22Rv1 (cell line): Measurements from ENCODE around the gene EYA2.

Experiments
- ZFX ChIP-seq: fragments of 450-650 bp; IDR thresholded peaks from 2 replicates; pipeline ENCODE4 v1.6.1; 2017; ENCODE audit warnings: antibody characterized with exemption, borderline replicate concordance
- TF ChIP-seq, protein P1 (sequence below): fragments of 450-650 bp; IDR thresholded peaks from 2 replicates; pipeline ENCODE4 v1.5.1; 2017; ENCODE audit warnings: mild to moderate bottlenecking

GRCh38 chr20:47125508-47125757 is 230.8 kb downstream of the EYA2 start:
- TF ChIP-seq, protein P1, sequence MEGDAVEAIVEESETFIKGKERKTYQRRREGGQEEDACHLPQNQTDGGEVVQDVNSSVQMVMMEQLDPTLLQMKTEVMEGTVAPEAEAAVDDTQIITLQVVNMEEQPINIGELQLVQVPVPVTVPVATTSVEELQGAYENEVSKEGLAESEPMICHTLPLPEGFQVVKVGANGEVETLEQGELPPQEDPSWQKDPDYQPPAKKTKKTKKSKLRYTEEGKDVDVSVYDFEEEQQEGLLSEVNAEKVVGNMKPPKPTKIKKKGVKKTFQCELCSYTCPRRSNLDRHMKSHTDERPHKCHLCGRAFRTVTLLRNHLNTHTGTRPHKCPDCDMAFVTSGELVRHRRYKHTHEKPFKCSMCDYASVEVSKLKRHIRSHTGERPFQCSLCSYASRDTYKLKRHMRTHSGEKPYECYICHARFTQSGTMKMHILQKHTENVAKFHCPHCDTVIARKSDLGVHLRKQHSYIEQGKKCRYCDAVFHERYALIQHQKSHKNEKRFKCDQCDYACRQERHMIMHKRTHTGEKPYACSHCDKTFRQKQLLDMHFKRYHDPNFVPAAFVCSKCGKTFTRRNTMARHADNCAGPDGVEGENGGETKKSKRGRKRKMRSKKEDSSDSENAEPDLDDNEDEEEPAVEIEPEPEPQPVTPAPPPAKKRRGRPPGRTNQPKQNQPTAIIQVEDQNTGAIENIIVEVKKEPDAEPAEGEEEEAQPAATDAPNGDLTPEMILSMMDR: no peak
- no peak for TF ChIP-seq ZFX
